Chondrocyte (in vitro differentiated cells): Measurements from ENCODE around the gene CD5L. TPM values are rescaled to one million over a fixed set of nuclear protein-coding genes. Genes with fewer than 3 reads are reported as not detected.

Source experiments
- DNase-seq: peaks from one replicate; pipeline ENCODE4 v3.0.0; 2021; ENCODE audit warnings: mixed read lengths, low spot score
- H3K27ac Mint-ChIP-seq: one replicate; pipeline ENCODE4 v1.8.0; 2021; ENCODE audit warnings: mild to moderate bottlenecking, moderate library complexity, mixed read lengths; ENCODE audit not compliant: unreplicated experiment
- H3K27me3 Mint-ChIP-seq: 2 replicates; pipeline ENCODE4 v1.8.0; 2021; ENCODE audit warnings: low read depth, mixed read lengths
- H3K36me3 Mint-ChIP-seq: 2 replicates; pipeline ENCODE4 v1.8.0; 2021; ENCODE audit warnings: low read depth, mixed read lengths
- H3K4me1 Mint-ChIP-seq: 2 replicates; pipeline ENCODE4 v1.8.0; 2021; ENCODE audit warnings: low read depth, mild to moderate bottlenecking, mixed read lengths
- H3K4me3 Mint-ChIP-seq: one replicate; pipeline ENCODE4 v1.8.0; 2021; ENCODE audit warnings: mild to moderate bottlenecking, moderate library complexity, mixed read lengths; ENCODE audit not compliant: unreplicated experiment
- H3K9me3 Mint-ChIP-seq: 2 replicates; pipeline ENCODE4 v1.8.0; 2021; ENCODE audit warnings: low read depth, mixed read lengths
- CTCF ChIP-seq: fragments of 200-600 bp; sonication (generic); IDR thresholded peaks from 2 replicates; pipeline ENCODE4 v1.5.0; 2021; ENCODE audit warnings: antibody characterized with exemption, mild to moderate bottlenecking, moderate library complexity
- total RNA-seq: library from RNA; stranded (reverse); gene quantifications from 3 replicates; pipeline ENCODE4 v1.2.1, GENCODE V29; 2021

CD5L gene
- total RNA-seq, 1 donor from 2014 or later = not detected

- DNase-seq = no peak
- TF ChIP-seq CTCF = no peak
- no peaks in the 10 kb centered on the region for H3K36me3 Mint-ChIP-seq
- H3K4me1 Mint-ChIP-seq = no peaks in the 10 kb centered on the region
- H3K27me3 Mint-ChIP-seq = peaks cover 16% of the 10 kb centered on the region
- no peak overlapping the region for H3K4me3 Mint-ChIP-seq
- H3K9me3 Mint-ChIP-seq = no peaks in the 10 kb centered on the region
- H3K27ac Mint-ChIP-seq = no peak overlapping the region
These were observed 2.7 kb upstream of the CD5L start for GRCh38 chr1:157844089-157844830.

GRCh38 chr1:157842939-157843338 lies 1.3 kb upstream of the CD5L start:
- H3K4me3 Mint-ChIP-seq = no peak overlapping the region

GRCh38 chr1:157838966-157839365 lies 2.6 kb downstream of the CD5L start:
- no peaks in the 10 kb centered on the region for H3K4me1 Mint-ChIP-seq
- H3K36me3 Mint-ChIP-seq = no peaks in the 10 kb centered on the region
- no peak for DNase-seq
- H3K27me3 Mint-ChIP-seq = peaks cover 12% of the 10 kb centered on the region
- no peak for TF ChIP-seq CTCF
- H3K27ac Mint-ChIP-seq = no peak overlapping the region
- no peak overlapping the region for H3K4me3 Mint-ChIP-seq
- H3K9me3 Mint-ChIP-seq = no peaks in the 10 kb centered on the region

More at GRCh38 chr1:157842939-157843338, 1.3 kb upstream of the CD5L start:
- Mint-ChIP-seq H3K27me3 (peaks cover 14% of the 10 kb centered on the region), H3K27ac (no peak overlapping the region), H3K4me1 (no peaks in the 10 kb centered on the region), H3K36me3 (no peaks in the 10 kb centered on the region), H3K9me3 (no peaks in the 10 kb centered on the region)
- DNase-seq = no peak
- no peak for TF ChIP-seq CTCF

GRCh38 chr1:157834430-157834829 lies 7.2 kb downstream of the CD5L start:
- DNase-seq = no peak
- Mint-ChIP-seq H3K27me3 (peaks cover 13% of the 10 kb centered on the region), H3K4me1 (no peaks in the 10 kb centered on the region), H3K36me3 (no peaks in the 10 kb centered on the region), H3K9me3 (no peaks in the 10 kb centered on the region), H3K27ac (no peak overlapping the region), H3K4me3 (no peak overlapping the region)
- TF ChIP-seq CTCF = no peak

GRCh38 chr1:157833145-157833544 lies 8.5 kb downstream of the CD5L start:
- Mint-ChIP-seq H3K27me3 (peaks cover 15% of the 10 kb centered on the region), H3K36me3 (no peaks in the 10 kb centered on the region), H3K4me1 (no peaks in the 10 kb centered on the region), H3K4me3 (no peak overlapping the region), H3K9me3 (no peaks in the 10 kb centered on the region), H3K27ac (no peak overlapping the region)
- no peak for DNase-seq
- TF ChIP-seq CTCF = no peak
